ENCODE data around the gene FPR1.

Gene FPR1

GRCh38 chr19:51715850-51716249 is 35.8 kb downstream of the FPR1 start:
- H3K4me3 ChIP-seq (ENCODE audit: low read depth, low read length), result no peak overlapping the region
- no peak for TF ChIP-seq CTCF (IDR thresholded peaks at IDR 0.05; ENCODE audit: control insufficient read depth, extremely low read depth, insufficient read depth)
- DNase-seq (ENCODE audit: low read depth), result no peak

DNA sequence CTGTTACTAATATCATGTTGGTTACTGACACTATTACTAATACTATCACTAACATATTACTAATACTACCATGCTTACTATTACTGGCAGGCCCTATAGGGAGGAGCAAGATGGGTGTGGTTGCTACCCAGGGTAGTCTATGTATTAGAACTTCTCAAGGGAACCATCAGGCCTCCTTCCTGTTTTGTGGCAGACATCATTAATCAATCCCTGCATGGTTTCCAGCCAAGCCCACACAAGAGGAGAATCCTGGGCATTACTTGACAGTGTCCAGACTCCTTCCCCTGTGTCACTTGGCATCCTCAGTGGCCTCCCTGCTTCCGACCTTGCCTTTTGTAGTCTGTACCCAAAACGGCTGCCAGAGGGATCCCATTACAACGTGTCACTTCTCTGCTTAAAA is 36.8 kb downstream of the FPR1 start:
- no peak for DNase-seq (ENCODE audit: low read depth)
- no peak overlapping the region for H3K4me3 ChIP-seq (ENCODE audit: low read depth, low read length)
- TF ChIP-seq CTCF (IDR thresholded peaks at IDR 0.05; ENCODE audit: control insufficient read depth, extremely low read depth, insufficient read depth), result no peak

DNA sequence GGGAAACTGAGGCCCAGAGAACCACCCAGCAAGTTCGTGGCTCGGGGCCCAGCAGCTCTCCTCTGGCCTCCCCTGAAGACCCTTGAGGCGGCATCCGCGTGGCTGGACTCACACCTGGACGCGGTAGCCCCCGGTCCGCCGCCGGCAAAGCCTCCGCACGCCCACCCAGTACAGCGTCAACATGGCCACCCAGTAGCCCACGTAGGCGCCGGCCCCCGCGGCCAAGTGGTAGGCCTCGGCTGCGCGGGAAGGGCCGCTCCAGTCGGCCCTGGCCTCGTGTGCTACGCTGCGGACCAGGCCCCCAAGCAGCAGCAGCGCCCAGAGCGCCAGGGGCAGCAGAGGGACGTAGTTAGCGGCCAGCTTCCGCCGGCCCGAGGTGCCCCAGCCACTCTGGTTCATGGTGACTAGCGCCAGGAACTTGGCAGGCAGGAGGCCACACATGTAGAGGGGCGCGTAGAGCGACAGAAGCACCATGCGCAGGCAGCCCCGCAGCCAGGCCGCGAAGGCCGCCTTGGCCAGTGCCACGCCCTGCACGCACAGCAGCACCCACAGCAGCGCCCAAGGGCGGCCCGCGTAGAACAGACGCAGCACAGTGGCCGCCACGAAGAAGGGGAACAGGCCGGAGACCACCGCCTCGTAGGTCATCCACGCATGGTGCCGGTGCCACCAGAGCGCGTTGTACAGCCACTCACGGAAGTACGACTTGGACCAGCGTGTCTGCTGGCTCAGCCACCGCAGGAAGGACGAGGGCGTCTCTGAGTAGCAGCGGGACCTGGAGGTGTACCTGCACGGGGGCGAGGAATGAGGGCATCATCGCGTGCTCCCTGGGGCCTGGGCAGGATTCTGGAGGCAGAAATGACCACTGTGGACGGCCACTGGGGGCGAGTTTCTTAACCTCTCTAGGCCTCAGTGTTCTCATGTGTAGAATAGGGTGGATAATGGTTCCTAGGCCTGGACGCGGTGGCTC is 38.1 kb downstream of the FPR1 start:
- H3K4me3 ChIP-seq (ENCODE audit: low read depth, low read length), result no peak overlapping the region
- TF ChIP-seq CTCF (IDR thresholded peaks at IDR 0.05; ENCODE audit: control insufficient read depth, extremely low read depth, insufficient read depth), result no peak
- DNase-seq (ENCODE audit: low read depth), result no peak

DNA sequence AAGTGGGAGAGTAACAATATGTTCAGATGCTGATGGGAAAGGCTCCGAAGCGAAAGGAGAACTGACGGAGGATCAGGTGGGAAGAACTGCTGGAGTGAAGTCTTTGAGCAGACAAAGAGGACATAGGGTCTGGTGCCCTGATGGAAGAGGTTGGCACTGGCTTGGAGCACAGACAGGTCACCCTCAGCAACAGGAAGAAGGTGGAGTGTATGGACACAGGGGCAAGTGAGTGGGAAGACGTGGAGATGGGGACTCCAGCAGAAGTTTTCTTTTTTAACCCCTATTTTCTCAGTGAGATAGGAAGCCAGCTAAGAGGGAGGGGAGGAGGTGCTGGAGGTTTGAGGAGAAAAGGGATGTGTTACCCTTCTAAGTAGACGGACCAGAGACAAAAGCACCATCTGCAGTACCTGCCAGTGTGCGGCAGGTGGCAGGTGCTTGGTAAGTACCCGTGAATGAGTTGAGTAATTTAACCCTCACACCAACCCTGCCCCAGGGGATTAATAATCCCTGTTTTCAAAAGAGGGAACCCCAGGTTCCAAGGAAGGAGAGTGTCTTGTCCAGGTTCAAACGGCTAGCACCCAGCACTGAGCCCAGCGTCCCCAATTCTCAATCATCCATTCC is 39.1 kb downstream of the FPR1 start:
- no peak overlapping the region for H3K4me3 ChIP-seq (ENCODE audit: low read depth, low read length)
- peak; percentile 50 for DNase-seq (ENCODE audit: low read depth)
- TF ChIP-seq CTCF (IDR thresholded peaks at IDR 0.05; ENCODE audit: control insufficient read depth, extremely low read depth, insufficient read depth), result peak; percentile 94

DNA sequence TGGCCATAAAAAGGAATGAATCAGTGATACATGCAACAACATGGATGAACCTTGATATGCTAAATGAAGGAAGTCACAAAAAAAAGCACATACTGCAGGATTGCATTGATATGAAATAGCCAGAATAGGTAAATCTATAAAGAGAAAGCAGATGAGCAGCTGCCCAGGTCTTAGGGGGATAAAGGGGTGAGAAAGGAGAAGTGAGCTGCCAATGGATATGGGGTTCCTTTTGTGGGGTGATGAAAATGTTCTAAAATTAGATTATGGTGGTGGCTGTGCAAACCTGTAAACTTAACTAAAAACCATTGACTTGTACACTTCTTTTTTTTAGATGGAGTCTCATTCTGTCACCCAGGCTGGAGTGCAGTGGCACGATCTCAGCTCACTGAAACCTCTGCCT is 40.0 kb downstream of the FPR1 start:
- DNase-seq (ENCODE audit: low read depth), result no peak
- H3K4me3 ChIP-seq (ENCODE audit: low read depth, low read length), result no peak overlapping the region
- no peak for TF ChIP-seq CTCF (IDR thresholded peaks at IDR 0.05; ENCODE audit: control insufficient read depth, extremely low read depth, insufficient read depth)

- no peak for DNase-seq (ENCODE audit: low read depth)
- H3K4me3 ChIP-seq (ENCODE audit: low read depth, low read length), result no peak overlapping the region
- TF ChIP-seq CTCF (IDR thresholded peaks at IDR 0.05; ENCODE audit: control insufficient read depth, extremely low read depth, insufficient read depth), result no peak
These were observed 41.5 kb downstream of the FPR1 start for GRCh38 chr19:51710163-51710562.
